ENCODE results near the gene KBTBD13. TPM values are rescaled to one million over a fixed set of nuclear protein-coding genes. Genes with fewer than 3 reads are reported as not detected.
A peak's percentile ranks its signal among the peaks of the same experiment; 100 is the strongest.
"Not testable (repeated sequence)": the region's sequence is repeated elsewhere in the genome, so short reads cannot be mapped to it uniquely, and the experiment has no call there.

KBTBD13 gene
- total RNA-seq, 4 donors from 2014 or later: not detected

DNA sequence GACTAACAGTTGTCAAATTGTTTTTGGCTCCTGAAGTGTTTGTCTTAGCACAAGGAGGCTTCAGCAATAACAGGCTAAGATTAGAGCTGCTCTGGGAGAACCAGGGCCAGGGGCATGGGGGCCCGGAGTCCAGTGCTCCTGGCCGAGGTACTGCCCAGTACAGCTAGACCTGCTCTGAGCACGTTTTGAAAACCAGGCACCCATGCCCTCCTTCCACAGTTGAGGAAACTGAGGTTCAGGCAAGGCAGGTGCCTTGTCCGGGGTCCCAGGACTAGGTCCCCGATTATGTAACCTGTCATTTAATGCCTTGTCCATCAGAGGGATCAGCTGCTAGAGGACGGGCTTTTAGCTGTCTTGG lies 19.2 kb downstream of the KBTBD13 start:
- TF ChIP-seq CTCF (IDR thresholded peaks at IDR 0.05) (no peak), POLR2A (IDR thresholded peaks at IDR 0.05) (no peak), EP300 (IDR thresholded peaks at IDR 0.05; ENCODE audit: low read depth) (no peak), POLR2AphosphoS5 (IDR thresholded peaks at IDR 0.05) (no peak)
- intact Hi-C loops (cut with DNase I; ENCODE audit: low total_unique reads): no loop called here

GRCh38 chr15:65096481-65097385 lies 20.2 kb downstream of the KBTBD13 start:
- in situ Hi-C loops (cut with MboI; ENCODE audit: low pct_ligation_motif_present in 1 of 4, low pct_unique_long_range_greater_than_20kb in 1 of 4, low sequenced_read_pairs in 3 of 4) (loop anchor here in 2 of 4 donors (10.0 kb wide), 1 partner anchor 62 kb away; no protein-coding TSS in a partner anchor), intact Hi-C loops (cut with DNase I; ENCODE audit: low total_unique reads) (no loop called here)
- Histone ChIP-seq H3K27ac (no peak overlapping the region), H3K4me3 (no peak overlapping the region), H3K36me3 (no peaks in the 10 kb centered on the region), H3K9me3 (no peaks in the 10 kb centered on the region), H3K4me1 (peaks cover 10 to 23% (median 16%) of the 10 kb centered on the region in 4 donors), H3K27me3 (no peaks in the 10 kb centered on the region)
- no peak for DNase-seq
- WGBS, 2 donors (ENCODE audit: low coverage in 1 of 2): 92 to 100% methylated on average over 1 to 6 of the region's 6 CpGs
- TF ChIP-seq POLR2A (IDR thresholded peaks at IDR 0.05) (no peak), EP300 (IDR thresholded peaks at IDR 0.05; ENCODE audit: low read depth) (no peak), POLR2AphosphoS5 (IDR thresholded peaks at IDR 0.05) (no peak), CTCF (IDR thresholded peaks at IDR 0.05) (no peak)

More for the DNA sequence above, 19.2 kb downstream of the KBTBD13 start:
- Histone ChIP-seq H3K4me1 (peaks cover 2 to 16% (median 12%) of the 10 kb centered on the region in 4 donors), H3K36me3 (no peaks in the 10 kb centered on the region), H3K9me3 (no peaks in the 10 kb centered on the region), H3K4me3 (no peak overlapping the region), H3K27me3 (no peaks in the 10 kb centered on the region), H3K27ac (peak overlapping the region in 3 of 4 donors; percentile 62 to 78 (median 63))
- in situ Hi-C loops (cut with MboI; ENCODE audit: low pct_ligation_motif_present in 1 of 4, low pct_unique_long_range_greater_than_20kb in 1 of 4, low sequenced_read_pairs in 3 of 4): loop anchor here in 2 of 4 donors (10.0 kb wide), 1 partner anchor 61 kb away; no protein-coding TSS in a partner anchor
- DNase-seq: no peak
- WGBS, 2 donors (ENCODE audit: low coverage in 1 of 2): 90% methylated on average over 6 of the region's 6 CpGs; no CpG with 5 or more reads in 1 of the 2 donors

DNA sequence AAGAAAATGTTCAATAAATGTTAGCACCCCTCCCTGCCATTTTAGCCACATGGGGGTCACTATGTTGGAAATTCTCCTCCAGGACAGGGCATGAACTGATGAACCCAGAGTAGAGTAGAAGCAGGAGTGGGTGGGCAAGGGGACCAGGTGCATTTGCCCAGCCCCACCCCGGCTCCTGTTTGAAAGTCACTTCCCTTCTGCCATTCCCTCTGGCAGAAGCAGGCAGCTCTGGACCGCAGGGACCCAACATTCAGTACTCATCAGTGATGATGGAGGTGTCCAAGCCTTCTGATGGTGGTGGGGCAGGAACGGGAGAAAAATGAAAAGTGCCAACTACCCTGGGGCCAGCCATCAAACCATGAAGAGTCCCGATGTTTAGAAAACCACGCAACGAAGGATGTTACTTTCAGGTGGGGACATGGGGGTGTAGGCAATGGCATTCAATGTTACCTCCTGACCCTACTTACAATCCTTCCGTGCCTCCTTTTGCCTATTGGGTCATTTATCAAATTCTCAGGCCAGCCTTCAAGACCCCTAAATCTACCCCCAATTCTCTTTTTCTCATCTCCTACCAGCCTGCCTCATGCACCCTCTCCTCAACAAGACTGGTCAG lies 21.2 kb downstream of the KBTBD13 start:
- Histone ChIP-seq H3K9me3 (no peaks in the 10 kb centered on the region), H3K4me3 (no peak overlapping the region), H3K27me3 (no peaks in the 10 kb centered on the region), H3K4me1 (peaks cover 10 to 23% (median 16%) of the 10 kb centered on the region in 4 donors), H3K27ac (no peak overlapping the region), H3K36me3 (no peaks in the 10 kb centered on the region)
- intact Hi-C loops (cut with DNase I; ENCODE audit: low total_unique reads): no loop called here
- 93 to 100% methylated on average over 5 to 7 of the region's 7 CpGs for WGBS, 2 donors (ENCODE audit: low coverage in 1 of 2)
- in situ Hi-C loops (cut with MboI; ENCODE audit: low pct_ligation_motif_present in 1 of 4, low pct_unique_long_range_greater_than_20kb in 1 of 4, low sequenced_read_pairs in 3 of 4): loop anchor here in 2 of 4 donors (10.0 kb wide), 1 partner anchor 63 kb away; no protein-coding TSS in a partner anchor
- TF ChIP-seq EP300 (IDR thresholded peaks at IDR 0.05; ENCODE audit: low read depth): no peak
- no peak for TF ChIP-seq POLR2A (IDR thresholded peaks at IDR 0.05)
- DNase-seq: no peak

DNA sequence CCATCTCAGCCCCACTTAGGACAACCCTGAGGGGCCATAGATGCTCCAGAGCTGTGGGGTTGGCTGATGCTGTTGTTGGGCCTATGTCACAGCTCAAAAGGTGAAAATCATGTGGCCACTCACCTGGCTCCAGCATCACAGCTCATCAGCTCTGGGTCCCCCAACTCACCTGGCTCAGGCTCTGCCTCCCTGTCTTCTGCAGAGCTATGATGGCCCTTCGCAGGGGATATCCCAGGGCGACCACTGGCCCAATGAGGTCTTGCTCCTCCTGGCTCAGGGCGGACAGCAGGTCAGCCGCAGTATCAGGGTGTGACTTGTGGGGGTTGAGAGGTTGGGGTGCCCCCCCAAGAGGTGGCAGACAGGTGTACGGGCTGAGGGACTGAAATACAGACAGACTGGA lies 22.8 kb downstream of the KBTBD13 start:
- Histone ChIP-seq H3K4me3 (no peak overlapping the region), H3K27ac (no peak overlapping the region), H3K9me3 (no peaks in the 10 kb centered on the region), H3K4me1 (peaks cover 10 to 21% (median 16%) of the 10 kb centered on the region in 4 donors), H3K36me3 (no peaks in the 10 kb centered on the region), H3K27me3 (no peaks in the 10 kb centered on the region)
- intact Hi-C loops (cut with DNase I; ENCODE audit: low total_unique reads) (no loop called here), in situ Hi-C loops (cut with MboI; ENCODE audit: low pct_ligation_motif_present in 1 of 4, low pct_unique_long_range_greater_than_20kb in 1 of 4, low sequenced_read_pairs in 3 of 4) (loop anchor here in 2 of 4 donors (10.0 kb wide), 1 partner anchor 65 kb away; no protein-coding TSS in a partner anchor)
- TF ChIP-seq CTCF (IDR thresholded peaks at IDR 0.05): no peak
- no peak for TF ChIP-seq POLR2AphosphoS5 (IDR thresholded peaks at IDR 0.05)
- no peak for TF ChIP-seq POLR2A (IDR thresholded peaks at IDR 0.05)
- TF ChIP-seq EP300 (IDR thresholded peaks at IDR 0.05; ENCODE audit: low read depth): no peak
- 94% methylated on average over 4 of the region's 5 CpGs; no CpG with 5 or more reads in 1 of the 2 donors for WGBS, 2 donors (ENCODE audit: low coverage in 1 of 2)
- no peak for DNase-seq

DNA sequence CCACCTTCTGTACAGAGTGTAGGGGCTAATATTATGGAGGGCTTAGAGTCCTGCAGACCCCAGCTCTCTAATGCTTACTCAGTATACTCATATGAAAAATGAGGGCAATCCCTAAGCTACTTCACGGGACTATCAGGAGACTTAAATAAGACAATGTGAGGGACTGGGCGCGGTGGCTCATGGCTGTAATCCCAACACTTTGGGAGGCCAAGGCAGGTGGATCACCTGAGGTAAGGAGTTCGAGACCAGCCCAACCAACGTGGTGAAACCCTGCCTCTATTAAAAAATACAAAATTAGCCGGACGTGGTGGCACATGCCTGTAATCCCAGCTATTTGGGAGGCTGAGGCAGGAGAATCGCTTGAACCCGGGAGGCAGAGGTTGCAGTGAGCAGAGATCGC lies 23.3 kb downstream of the KBTBD13 start:
- H3K27me3 ChIP-seq; H3K9me3 ChIP-seq; intact Hi-C loops (cut with DNase I; ENCODE audit: low total_unique reads); H3K36me3 ChIP-seq; DNase-seq; H3K4me3 ChIP-seq: not testable (repeated sequence)
- Histone ChIP-seq H3K4me1 (peaks cover 9 to 18% (median 13%) of the 10 kb centered on the region in 4 donors), H3K27ac (peak overlapping the region in 1 of 4 donors; percentile 35)
- WGBS, 2 donors (ENCODE audit: low coverage in 1 of 2): 94% methylated on average over 10 of the region's 10 CpGs; no CpG with 5 or more reads in 1 of the 2 donors
- in situ Hi-C loops (cut with MboI; ENCODE audit: low pct_ligation_motif_present in 1 of 4, low pct_unique_long_range_greater_than_20kb in 1 of 4, low sequenced_read_pairs in 3 of 4): loop anchor here in 2 of 4 donors (10.0 kb wide), 1 partner anchor 65 kb away; no protein-coding TSS in a partner anchor

Data from transverse colon (tissue), 4 donors.